ENCODE data around the gene FRMD5.

Gene FRMD5

GRCh38 chr15:43919540-43920253 lies 275.4 kb downstream of the FRMD5 start:
- TF ChIP-seq, protein P1, sequence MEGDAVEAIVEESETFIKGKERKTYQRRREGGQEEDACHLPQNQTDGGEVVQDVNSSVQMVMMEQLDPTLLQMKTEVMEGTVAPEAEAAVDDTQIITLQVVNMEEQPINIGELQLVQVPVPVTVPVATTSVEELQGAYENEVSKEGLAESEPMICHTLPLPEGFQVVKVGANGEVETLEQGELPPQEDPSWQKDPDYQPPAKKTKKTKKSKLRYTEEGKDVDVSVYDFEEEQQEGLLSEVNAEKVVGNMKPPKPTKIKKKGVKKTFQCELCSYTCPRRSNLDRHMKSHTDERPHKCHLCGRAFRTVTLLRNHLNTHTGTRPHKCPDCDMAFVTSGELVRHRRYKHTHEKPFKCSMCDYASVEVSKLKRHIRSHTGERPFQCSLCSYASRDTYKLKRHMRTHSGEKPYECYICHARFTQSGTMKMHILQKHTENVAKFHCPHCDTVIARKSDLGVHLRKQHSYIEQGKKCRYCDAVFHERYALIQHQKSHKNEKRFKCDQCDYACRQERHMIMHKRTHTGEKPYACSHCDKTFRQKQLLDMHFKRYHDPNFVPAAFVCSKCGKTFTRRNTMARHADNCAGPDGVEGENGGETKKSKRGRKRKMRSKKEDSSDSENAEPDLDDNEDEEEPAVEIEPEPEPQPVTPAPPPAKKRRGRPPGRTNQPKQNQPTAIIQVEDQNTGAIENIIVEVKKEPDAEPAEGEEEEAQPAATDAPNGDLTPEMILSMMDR (IDR thresholded peaks at IDR 0.05): no peak

DNA sequence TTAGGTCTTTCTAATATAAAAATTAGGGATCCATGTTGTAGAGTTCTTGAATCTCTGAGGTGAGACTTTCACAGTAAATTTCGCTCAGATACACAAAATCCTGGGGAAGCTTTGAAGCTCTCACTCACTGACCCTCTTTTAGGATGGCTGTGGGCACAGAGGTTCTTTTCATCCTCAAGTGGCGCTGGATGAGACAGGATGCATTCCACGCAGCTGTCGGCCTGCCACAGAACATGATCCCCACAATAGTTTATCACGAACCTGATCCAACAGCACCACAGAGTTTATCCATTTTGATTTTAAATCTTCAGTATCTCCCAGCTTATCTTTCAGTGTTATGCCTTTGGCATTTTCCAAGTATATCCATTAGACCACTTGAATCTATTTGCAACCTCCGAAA lies 276.4 kb downstream of the FRMD5 start:
- TF ChIP-seq, protein P1 (IDR thresholded peaks at IDR 0.05): no peak

DNA sequence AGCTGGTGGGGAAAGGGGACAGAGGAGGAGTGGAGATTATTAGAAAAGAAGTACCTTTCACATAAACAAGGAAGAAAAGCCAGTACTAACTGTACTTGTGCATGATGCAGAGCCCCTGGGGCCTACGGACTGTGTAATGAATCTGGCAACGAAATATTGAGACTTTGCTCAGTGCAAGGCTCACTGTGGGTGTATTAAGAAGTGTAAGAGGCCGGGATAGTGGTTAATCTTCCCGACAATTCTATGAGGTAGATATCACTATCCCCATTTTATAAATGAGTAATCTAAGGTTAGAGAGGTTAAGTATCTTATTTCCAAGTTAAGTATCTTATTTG lies 278.8 kb downstream of the FRMD5 start:
- TF ChIP-seq, protein P1 (IDR thresholded peaks at IDR 0.05): no peak

DNA sequence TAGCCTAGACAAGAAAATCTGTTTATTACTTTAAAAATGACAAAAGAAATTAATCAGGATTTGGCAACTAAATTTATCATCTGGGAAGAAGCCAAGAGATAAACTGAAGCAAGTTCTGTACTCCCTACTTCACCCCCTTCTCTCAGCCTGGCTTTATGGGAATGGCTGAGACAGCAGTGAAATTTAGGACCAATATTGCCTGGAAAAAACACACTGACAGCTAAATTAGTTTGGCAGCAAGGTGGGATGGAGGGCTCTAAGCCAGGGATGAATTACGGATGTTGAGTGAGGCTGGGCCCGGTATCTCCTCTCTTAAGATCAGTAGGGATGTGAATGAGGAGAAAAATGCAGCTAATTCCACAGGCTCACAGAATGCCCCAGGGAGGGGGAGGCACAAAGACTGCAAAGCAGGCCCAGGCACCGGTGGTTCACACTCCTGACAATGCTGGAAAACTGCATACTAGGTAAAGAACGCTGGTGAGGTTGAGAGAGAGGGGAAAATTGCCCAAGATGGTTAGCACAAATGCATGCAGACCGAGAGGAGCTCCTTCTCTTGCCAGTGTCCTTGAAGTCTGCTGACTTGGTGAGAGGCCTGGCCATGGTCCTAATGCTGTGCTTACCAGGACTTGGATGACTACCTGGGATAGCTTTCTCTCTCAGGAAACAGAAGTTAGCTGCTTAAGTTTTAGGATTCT lies 279.3 kb downstream of the FRMD5 start:
- TF ChIP-seq, protein P1 (IDR thresholded peaks at IDR 0.05): no peak

DNA sequence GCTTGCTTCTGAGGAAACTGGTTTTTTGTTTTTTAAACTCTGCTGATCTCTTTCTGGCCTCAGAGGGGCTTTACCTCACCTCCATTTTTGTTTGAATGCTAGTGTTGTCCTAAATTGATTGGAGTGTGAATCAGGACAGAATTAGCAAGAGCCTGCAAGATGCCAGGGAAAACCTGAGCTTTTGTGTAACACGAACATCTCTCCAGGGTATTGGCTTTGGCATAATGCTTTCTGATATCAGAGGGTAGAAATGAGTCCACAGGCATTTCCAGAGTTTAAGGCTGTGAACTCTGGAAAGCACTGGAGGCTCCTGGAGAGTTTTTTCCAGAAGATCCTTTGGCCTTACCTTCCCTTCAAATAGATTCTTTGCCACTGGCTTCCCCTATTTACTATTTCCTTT lies 281.1 kb downstream of the FRMD5 start:
- TF ChIP-seq, protein P1 (IDR thresholded peaks at IDR 0.05): no peak

DNA sequence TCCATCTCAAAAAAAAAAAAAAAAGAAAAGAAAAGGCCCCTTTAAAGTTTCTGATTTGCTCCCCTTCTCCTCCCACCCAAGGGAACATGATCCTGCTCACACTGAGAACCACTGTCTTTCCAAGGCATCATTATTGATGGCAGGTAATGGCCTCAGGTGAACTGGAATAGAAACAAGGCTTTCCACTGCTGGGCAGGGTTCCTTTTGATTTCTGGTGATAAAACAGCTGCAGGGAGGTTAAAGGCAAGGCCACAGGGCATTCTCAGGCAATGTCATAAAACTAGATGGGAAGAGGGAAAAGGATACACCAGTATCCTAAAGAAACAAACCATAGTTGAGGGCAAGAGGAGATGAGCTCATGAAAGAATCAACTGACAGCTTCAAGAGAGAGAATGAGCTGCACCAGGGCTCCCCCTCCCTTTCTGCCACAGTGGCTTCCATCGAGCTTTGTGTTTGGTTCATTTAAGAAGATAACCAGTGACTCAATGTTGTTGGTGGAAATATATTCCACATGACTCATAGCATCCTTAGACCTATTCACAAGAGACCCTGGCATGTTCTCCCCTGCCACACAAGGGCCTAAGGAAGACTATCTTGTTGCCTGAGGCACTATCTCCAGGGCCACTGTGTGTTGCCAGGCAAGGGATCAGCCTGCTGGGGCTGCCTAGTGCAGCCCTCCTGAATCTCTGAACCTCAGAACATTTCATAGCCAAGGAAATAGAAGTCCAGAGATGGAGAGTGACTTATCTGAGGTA lies 281.9 kb downstream of the FRMD5 start:
- TF ChIP-seq, protein P1 (IDR thresholded peaks at IDR 0.05): no peak

GRCh38 chr15:43912208-43912607 lies 282.9 kb downstream of the FRMD5 start:
- TF ChIP-seq, protein P1 (IDR thresholded peaks at IDR 0.05): no peak
